Measurements from ENCODE around the gene DUSP15.
"Not testable (repeated sequence)": the region's sequence is repeated elsewhere in the genome, so short reads cannot be mapped to it uniquely, and the experiment has no call there.

The DUSP15 gene

DNA sequence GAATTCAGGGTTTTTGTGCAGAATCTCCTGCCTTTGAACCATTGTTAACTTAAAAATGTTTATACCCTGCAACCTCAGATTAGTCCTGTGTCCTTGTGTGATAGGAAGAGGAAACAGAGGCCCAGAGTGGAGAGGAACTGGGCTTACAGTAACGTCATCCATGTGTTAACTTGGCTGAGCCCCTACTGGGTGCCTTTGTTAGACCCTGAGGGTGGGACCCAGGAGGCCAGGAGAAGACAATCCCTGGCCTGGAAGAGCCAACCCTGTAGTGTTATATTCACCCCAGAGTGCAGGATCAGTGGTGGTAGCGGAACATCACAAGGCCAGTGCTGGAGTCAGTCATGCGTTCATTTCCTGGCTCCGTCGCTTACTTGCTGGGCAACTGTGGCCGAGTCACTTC, 40.6 kb downstream of the DUSP15 start:
- Histone ChIP-seq H3K27me3 (ENCODE audit: low read depth, low read length) (no peaks in the 10 kb centered on the region), H2AFZ (ENCODE audit: low read depth, low read length) (no peak overlapping the region), H3K4me2 (ENCODE audit: low read length) (no peak overlapping the region), H3K36me3 (replicated peaks; ENCODE audit: low read depth, low read length) (no peaks in the 10 kb centered on the region), H3K4me1 (ENCODE audit: low read length) (no peaks in the 10 kb centered on the region), H3K4me3 (ENCODE audit: low read length) (no peak overlapping the region), H3K9ac (ENCODE audit: low read length) (no peak overlapping the region), H3K27ac (ENCODE audit: low read length) (no peak overlapping the region), H3K79me2 (ENCODE audit: low read length) (no peaks in the 10 kb centered on the region), H4K20me1 (ENCODE audit: insufficient read depth, low read length) (no peaks in the 10 kb centered on the region), H3K9me3 (ENCODE audit: insufficient read depth, low read length) (no peaks in the 10 kb centered on the region)
- TF ChIP-seq, protein P1, sequence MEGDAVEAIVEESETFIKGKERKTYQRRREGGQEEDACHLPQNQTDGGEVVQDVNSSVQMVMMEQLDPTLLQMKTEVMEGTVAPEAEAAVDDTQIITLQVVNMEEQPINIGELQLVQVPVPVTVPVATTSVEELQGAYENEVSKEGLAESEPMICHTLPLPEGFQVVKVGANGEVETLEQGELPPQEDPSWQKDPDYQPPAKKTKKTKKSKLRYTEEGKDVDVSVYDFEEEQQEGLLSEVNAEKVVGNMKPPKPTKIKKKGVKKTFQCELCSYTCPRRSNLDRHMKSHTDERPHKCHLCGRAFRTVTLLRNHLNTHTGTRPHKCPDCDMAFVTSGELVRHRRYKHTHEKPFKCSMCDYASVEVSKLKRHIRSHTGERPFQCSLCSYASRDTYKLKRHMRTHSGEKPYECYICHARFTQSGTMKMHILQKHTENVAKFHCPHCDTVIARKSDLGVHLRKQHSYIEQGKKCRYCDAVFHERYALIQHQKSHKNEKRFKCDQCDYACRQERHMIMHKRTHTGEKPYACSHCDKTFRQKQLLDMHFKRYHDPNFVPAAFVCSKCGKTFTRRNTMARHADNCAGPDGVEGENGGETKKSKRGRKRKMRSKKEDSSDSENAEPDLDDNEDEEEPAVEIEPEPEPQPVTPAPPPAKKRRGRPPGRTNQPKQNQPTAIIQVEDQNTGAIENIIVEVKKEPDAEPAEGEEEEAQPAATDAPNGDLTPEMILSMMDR (IDR thresholded peaks at IDR 0.05; ENCODE audit: low read depth, low read length): no peak
- no peak for TF ChIP-seq EZH2phosphoT487 (IDR thresholded peaks at IDR 0.05; ENCODE audit: low read depth)

DNA sequence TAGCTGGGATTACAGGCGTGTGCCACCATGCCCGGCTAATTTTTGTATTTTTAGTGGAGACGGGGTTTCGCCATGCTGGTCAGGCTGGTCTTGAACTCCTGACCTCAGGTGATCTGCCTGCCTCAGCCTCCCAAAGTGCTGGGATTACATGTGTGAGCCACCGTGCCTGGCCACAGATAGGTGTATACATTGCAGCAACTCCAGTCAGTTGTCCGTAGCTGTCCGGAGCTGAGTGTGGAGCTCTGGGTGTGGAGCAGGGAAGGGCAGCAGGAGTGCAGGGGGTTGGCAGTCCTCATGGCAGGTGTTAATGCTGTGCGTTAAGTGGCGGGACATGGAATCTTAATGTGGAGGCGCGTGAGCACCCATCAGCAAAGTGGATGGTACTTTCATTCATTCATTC, 42.3 kb downstream of the DUSP15 start:
- not testable (repeated sequence) for H3K27me3 ChIP-seq (ENCODE audit: low read depth, low read length); H3K36me3 ChIP-seq (replicated peaks; ENCODE audit: low read depth, low read length); H3K4me2 ChIP-seq (ENCODE audit: low read length); H3K27ac ChIP-seq (ENCODE audit: low read length); H2AFZ ChIP-seq (ENCODE audit: low read depth, low read length); H3K4me3 ChIP-seq (ENCODE audit: low read length); H3K9me3 ChIP-seq (ENCODE audit: insufficient read depth, low read length); H3K4me1 ChIP-seq (ENCODE audit: low read length); H3K9ac ChIP-seq (ENCODE audit: low read length); H4K20me1 ChIP-seq (ENCODE audit: insufficient read depth, low read length); H3K79me2 ChIP-seq (ENCODE audit: low read length)

DNA sequence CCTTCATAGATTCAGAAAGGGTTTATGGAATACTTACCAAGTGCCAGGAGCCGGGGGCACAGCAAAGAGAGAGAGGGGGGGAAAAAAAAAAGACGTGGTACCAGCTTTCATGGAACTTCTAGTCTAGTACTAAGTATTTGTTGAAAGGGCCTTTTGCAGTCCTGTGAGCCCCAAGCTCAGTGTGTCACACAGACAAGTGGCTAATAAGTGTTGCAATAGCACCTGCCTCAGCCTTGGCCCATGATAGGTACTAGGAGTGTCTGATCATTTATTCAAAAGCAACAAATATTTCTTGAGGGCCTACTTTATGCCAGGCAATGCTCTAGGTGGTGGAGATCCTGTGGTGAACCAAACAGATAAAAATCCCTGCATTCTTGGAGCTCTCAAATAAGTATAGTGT, 43.3 kb downstream of the DUSP15 start:
- Histone ChIP-seq H3K4me1 (ENCODE audit: low read length) (0 out of 2 replicates have a peak, but pooled peaks cover 3% of the 10 kb centered on the region), H3K36me3 (replicated peaks; ENCODE audit: low read depth, low read length) (no peaks in the 10 kb centered on the region), H3K79me2 (ENCODE audit: low read length) (no peaks in the 10 kb centered on the region), H3K9me3 (ENCODE audit: insufficient read depth, low read length) (no peaks in the 10 kb centered on the region), H3K4me2 (ENCODE audit: low read length) (no peak overlapping the region), H4K20me1 (ENCODE audit: insufficient read depth, low read length) (no peaks in the 10 kb centered on the region), H3K4me3 (ENCODE audit: low read length) (no peak overlapping the region), H3K27ac (ENCODE audit: low read length) (no peak overlapping the region), H3K27me3 (ENCODE audit: low read depth, low read length) (no peaks in the 10 kb centered on the region), H3K9ac (ENCODE audit: low read length) (no peak overlapping the region), H2AFZ (ENCODE audit: low read depth, low read length) (no peak overlapping the region)
- TF ChIP-seq EZH2phosphoT487 (IDR thresholded peaks at IDR 0.05; ENCODE audit: low read depth): no peak
- TF ChIP-seq, protein P1 (IDR thresholded peaks at IDR 0.05; ENCODE audit: low read depth, low read length): no peak

DNA sequence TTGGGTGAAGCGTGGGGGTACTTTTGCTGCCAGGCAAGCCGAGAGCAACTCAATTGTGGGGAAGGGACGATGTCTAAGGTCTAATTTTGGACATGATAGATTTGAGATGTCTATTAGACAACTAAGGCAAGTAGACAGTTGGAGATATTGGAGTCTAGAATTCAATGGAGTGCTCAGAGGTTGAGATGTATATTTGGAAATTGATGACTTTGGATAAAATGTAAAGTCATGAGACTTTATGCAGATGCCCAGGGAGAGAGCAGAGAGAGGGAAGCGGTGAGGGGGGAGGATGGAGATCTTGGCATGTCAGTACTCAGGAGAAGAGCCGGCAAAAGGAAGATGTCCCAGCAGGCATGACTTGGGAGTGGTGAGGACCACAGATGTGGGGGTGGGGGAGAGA, 44.3 kb downstream of the DUSP15 start:
- Histone ChIP-seq H3K36me3 (replicated peaks; ENCODE audit: low read depth, low read length) (no peaks in the 10 kb centered on the region), H3K79me2 (ENCODE audit: low read length) (no peaks in the 10 kb centered on the region), H2AFZ (ENCODE audit: low read depth, low read length) (no peak overlapping the region), H3K4me2 (ENCODE audit: low read length) (no peak overlapping the region), H3K9ac (ENCODE audit: low read length) (no peak overlapping the region), H3K27me3 (ENCODE audit: low read depth, low read length) (no peaks in the 10 kb centered on the region), H4K20me1 (ENCODE audit: insufficient read depth, low read length) (no peaks in the 10 kb centered on the region), H3K4me1 (ENCODE audit: low read length) (0 out of 2 replicates have a peak, but pooled peaks cover 3% of the 10 kb centered on the region), H3K27ac (ENCODE audit: low read length) (no peak overlapping the region), H3K9me3 (ENCODE audit: insufficient read depth, low read length) (no peaks in the 10 kb centered on the region), H3K4me3 (ENCODE audit: low read length) (no peak overlapping the region)
- TF ChIP-seq, protein P1 (IDR thresholded peaks at IDR 0.05; ENCODE audit: low read depth, low read length): no peak
- TF ChIP-seq EZH2phosphoT487 (IDR thresholded peaks at IDR 0.05; ENCODE audit: low read depth): no peak
